Measurements from ENCODE around the gene COL25A1.

The COL25A1 gene

DNA sequence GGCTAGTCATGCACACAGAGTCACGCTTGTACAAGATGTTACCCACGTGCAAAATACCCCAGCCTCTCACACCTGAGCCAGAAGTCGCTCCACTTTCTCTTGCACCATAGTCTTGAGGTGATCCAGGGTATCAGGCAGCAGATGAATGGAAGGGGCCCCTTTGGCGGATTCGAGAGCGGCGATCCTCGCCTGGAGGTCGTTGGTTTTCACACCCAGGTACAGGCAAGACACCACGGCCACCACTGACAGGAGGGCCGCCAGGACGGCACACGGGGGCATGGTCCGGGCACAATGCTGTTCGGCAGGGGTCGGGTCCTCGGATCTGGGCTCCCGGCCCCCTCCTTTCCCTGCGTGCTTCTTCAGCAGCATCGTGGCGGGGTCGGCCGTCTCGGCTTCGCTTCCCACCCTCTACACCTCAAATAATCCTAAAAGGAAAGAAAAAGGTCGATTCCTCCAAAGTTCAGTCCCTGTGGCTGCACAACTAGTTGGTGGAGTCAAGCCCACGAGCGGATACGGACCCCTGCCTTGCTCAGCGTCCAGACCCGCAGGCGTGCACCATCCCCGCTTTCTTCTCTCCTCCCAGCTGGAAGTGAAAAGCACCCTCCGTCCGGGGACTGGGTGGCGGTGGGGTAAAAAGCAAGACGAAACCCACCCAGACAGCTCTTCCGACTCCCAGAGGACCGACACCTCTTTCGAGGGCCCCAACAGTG lies 652 bp downstream of the COL25A1 start:
- Mint-ChIP-seq H3K36me3 (ENCODE audit: low read depth) (no peaks in the 10 kb centered on the region), H3K27me3 (ENCODE audit: low read depth) (peaks cover 79% of the 10 kb centered on the region), H3K27ac (no peak overlapping the region), H3K4me1 (ENCODE audit: low read depth) (peaks cover 10% of the 10 kb centered on the region), H3K9me3 (no peaks in the 10 kb centered on the region), H3K4me3 (peak overlapping the region; percentile 48)

DNA sequence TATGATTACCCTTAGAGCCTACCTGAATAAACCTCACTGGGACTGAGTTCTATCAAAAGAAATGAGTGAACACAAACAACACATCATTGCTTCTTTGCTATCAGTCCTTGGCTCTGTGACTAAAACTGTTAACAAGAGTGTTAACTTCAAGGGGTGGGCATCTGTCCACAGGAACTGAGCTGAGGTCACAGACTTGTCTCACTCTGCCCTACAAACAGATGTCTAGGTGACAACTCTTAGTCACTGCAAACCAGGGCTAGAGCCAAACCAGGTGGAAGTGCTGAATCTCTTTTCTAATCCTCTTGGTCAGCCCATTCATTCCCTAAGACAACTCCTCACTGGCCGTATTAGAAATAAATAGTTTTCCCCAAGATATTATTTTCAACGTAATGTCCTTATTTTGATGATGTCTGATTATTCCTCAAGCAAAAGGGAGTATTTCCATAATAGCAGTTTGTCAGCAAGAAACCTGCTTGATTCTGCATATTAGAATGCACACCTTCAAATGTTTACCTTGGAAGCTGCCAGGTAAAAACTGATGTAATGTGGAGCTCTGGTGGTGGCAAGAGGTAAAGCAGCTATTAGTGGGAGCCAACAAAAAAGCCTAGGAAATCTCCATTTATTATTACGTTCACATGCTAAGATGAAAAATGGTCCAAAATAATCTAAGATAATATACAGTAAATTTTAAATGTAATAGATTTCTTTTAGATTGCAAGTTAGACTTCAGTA lies 4.0 kb downstream of the COL25A1 start:
- Mint-ChIP-seq H3K4me3 (no peak overlapping the region), H3K27ac (no peak overlapping the region), H3K4me1 (ENCODE audit: low read depth) (peaks cover 10% of the 10 kb centered on the region), H3K36me3 (ENCODE audit: low read depth) (no peaks in the 10 kb centered on the region), H3K9me3 (no peaks in the 10 kb centered on the region), H3K27me3 (ENCODE audit: low read depth) (peaks cover 63% of the 10 kb centered on the region)

DNA sequence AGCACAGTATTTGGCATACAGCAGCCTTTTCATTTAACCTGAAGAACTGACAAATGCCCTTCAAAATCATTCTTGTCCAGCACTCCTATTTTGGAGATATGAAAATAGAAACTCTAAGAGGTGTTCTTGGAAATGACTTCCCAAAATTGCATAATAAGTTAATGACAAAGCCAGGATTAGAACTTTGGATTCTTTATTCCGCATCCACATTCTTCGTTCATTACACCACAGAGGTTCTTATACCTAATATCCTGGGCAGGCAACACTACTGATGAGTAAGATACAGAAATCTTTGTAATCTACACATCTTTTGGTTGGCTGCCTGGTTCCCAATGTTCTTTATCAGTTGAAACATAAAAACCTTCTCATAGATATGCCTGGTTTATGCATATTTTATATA lies 5.9 kb downstream of the COL25A1 start:
- H3K27me3 Mint-ChIP-seq (ENCODE audit: low read depth), result peaks cover 47% of the 10 kb centered on the region
- H3K36me3 Mint-ChIP-seq (ENCODE audit: low read depth), result no peaks in the 10 kb centered on the region
- H3K27ac Mint-ChIP-seq, result no peak overlapping the region

DNA sequence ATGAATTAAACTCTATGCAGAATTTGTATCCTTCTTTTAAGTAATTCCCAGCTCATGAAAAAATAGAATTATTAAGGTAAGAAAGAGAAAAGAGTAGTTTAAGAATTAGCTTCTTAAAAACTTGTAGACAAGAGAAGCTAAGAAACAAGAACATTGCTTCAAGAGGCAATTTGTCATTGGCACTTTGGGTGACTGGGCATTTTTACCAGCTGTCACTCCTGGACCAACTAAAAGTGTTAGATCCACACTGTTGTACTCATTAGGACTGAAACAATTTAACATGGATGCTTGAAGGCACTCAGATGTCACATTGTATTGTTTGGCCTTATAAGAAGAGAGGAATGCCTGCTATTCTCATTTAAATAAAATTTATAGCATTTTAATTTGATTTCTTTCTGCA lies 7.4 kb downstream of the COL25A1 start:
- H3K4me1 Mint-ChIP-seq (ENCODE audit: low read depth), result no peaks in the 10 kb centered on the region
- H3K27me3 Mint-ChIP-seq (ENCODE audit: low read depth), result peaks cover 33% of the 10 kb centered on the region
- H3K36me3 Mint-ChIP-seq (ENCODE audit: low read depth), result no peaks in the 10 kb centered on the region
- no peaks in the 10 kb centered on the region for H3K9me3 Mint-ChIP-seq
- H3K4me3 Mint-ChIP-seq, result no peak overlapping the region
- H3K27ac Mint-ChIP-seq, result no peak overlapping the region

More for the DNA sequence above, 5.9 kb downstream of the COL25A1 start:
- H3K4me3 Mint-ChIP-seq, result no peak overlapping the region
- H3K9me3 Mint-ChIP-seq, result no peaks in the 10 kb centered on the region
- H3K4me1 Mint-ChIP-seq (ENCODE audit: low read depth), result peaks cover 3% of the 10 kb centered on the region

DNA sequence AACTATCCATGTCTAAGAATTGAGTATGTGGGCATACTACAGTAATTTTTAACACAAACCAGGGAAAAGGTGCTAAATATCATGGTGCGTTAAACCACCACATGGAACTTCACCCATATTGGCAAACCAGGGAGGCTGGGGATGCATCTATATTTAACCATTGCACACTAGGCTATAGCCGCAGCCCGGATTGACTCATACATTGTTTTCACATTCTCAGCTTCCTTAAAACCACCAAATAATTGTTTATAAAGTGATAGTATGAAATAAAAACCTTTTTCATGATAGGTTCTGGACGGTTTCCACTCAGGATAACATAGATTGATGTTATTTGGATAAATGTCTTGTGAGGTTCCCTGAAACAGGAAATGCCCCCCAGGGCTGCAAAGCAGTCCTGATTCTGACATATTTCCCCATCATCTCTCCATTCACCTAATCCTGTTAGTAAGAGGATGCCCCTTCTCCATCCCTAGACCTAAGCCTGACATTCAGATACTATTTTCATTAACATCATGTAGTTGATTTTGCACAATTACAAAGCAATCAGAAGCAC lies 7.9 kb downstream of the COL25A1 start:
- H3K27me3 Mint-ChIP-seq (ENCODE audit: low read depth), result peaks cover 27% of the 10 kb centered on the region
- no peak overlapping the region for H3K4me3 Mint-ChIP-seq

DNA sequence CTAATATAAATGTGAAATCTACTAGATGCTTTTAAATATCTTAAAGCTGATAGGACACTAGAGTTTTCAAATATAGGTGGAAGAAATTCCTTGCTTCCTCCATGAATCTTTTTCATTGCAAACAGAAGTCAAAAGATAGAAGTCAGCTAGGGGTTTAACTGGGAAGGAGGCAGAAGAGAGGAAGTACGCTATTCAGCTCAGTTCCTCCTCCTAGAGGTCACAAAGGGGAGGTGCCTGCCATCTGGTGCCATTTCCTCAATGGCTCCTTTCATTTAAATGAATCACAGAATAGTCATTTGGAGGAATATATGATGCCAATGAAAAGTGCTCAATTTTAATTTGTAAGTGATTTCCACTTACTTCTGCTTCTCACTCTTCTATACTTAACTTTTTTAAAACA lies 8.5 kb downstream of the COL25A1 start:
- no peak overlapping the region for H3K27ac Mint-ChIP-seq
- H3K4me3 Mint-ChIP-seq, result no peak overlapping the region
- no peaks in the 10 kb centered on the region for H3K36me3 Mint-ChIP-seq (ENCODE audit: low read depth)
- peaks cover 23% of the 10 kb centered on the region for H3K27me3 Mint-ChIP-seq (ENCODE audit: low read depth)
- H3K9me3 Mint-ChIP-seq, result no peaks in the 10 kb centered on the region
- H3K4me1 Mint-ChIP-seq (ENCODE audit: low read depth), result no peaks in the 10 kb centered on the region

More for the DNA sequence above, 7.9 kb downstream of the COL25A1 start:
- H3K27ac Mint-ChIP-seq, result no peak overlapping the region
- H3K36me3 Mint-ChIP-seq (ENCODE audit: low read depth), result no peaks in the 10 kb centered on the region
- H3K4me1 Mint-ChIP-seq (ENCODE audit: low read depth), result no peaks in the 10 kb centered on the region
- no peaks in the 10 kb centered on the region for H3K9me3 Mint-ChIP-seq

DNA sequence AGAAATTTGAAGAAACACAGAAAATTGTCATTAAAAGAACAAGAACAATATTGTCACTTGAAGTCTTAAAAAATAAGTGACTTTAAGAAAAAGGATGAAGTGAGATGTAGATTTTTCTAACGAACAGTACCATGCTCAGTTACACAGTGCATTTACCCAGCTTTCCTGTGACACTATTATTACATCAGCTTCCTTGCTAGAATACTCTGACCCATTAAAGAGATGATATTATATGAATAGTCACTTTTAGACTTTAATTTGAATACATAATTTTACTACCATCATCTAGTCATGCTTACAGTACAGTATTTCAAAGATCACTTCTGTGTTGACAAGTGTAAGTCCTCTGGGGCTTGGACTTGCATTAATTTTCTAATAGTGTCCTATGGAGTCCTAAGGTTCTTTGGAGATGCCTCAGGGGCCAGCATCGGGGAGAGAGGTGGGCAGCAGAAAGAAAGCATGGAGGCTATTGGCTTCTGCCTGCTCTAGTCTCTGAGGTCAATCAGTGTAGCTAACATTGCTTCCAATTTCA lies 10.7 kb downstream of the COL25A1 start:
- H3K4me1 Mint-ChIP-seq (ENCODE audit: low read depth), result no peaks in the 10 kb centered on the region
- H3K36me3 Mint-ChIP-seq (ENCODE audit: low read depth), result no peaks in the 10 kb centered on the region
- no peaks in the 10 kb centered on the region for H3K9me3 Mint-ChIP-seq
- peaks cover 14% of the 10 kb centered on the region for H3K27me3 Mint-ChIP-seq (ENCODE audit: low read depth)
- no peak overlapping the region for H3K4me3 Mint-ChIP-seq
- no peak overlapping the region for H3K27ac Mint-ChIP-seq

DNA sequence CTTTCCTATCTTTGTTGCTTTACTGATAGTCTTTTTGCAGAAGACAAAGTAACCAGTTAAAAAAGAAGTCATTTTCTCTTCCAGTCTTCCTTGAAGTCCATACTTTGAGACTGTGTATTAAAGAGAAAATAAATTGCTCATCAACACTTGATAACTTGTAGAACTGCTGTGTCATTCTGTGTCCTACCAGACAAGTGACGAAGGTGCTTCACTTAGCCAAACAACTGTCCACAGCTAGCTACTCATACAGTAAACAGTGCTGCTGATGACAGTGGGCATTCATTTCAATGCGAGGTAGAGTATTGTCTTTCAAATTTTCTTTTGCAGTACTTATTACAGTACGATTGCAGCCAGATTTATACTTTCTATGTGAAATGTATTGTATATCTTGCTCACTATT lies 11.5 kb downstream of the COL25A1 start:
- H3K9me3 Mint-ChIP-seq, result no peaks in the 10 kb centered on the region
- peaks cover 8% of the 10 kb centered on the region for H3K27me3 Mint-ChIP-seq (ENCODE audit: low read depth)
- H3K27ac Mint-ChIP-seq, result no peak overlapping the region
- no peaks in the 10 kb centered on the region for H3K4me1 Mint-ChIP-seq (ENCODE audit: low read depth)
- H3K36me3 Mint-ChIP-seq (ENCODE audit: low read depth), result no peaks in the 10 kb centered on the region
- H3K4me3 Mint-ChIP-seq, result no peak overlapping the region

DNA sequence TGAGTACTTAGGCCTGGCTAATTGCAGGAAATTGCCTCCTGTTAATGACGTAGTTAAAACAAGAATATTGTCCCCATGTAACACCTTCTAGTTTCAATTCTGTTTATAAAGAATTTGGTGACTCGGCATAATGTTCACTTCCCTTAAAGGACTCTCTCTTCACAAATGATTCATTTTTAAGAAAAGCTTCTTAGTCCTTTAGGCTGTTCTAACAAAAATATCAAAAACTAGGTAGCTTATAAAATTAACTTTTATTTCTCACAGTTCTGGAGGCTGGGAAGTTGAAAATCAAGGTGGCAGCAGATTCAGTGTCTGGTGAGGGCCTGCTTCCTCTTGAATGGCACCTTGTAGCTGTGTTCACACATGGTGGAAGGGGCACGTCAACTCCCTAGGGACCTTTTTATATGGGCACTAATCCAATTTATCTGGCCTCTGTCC lies 23.8 kb downstream of the COL25A1 start:
- H3K9me3 Mint-ChIP-seq, result no peaks in the 10 kb centered on the region
- H3K4me1 Mint-ChIP-seq (ENCODE audit: low read depth), result peaks cover 15% of the 10 kb centered on the region
- H3K27ac Mint-ChIP-seq, result no peak overlapping the region
- H3K36me3 Mint-ChIP-seq (ENCODE audit: low read depth), result no peaks in the 10 kb centered on the region
- H3K4me3 Mint-ChIP-seq, result no peak overlapping the region
- H3K27me3 Mint-ChIP-seq (ENCODE audit: low read depth), result peaks cover 5% of the 10 kb centered on the region

DNA sequence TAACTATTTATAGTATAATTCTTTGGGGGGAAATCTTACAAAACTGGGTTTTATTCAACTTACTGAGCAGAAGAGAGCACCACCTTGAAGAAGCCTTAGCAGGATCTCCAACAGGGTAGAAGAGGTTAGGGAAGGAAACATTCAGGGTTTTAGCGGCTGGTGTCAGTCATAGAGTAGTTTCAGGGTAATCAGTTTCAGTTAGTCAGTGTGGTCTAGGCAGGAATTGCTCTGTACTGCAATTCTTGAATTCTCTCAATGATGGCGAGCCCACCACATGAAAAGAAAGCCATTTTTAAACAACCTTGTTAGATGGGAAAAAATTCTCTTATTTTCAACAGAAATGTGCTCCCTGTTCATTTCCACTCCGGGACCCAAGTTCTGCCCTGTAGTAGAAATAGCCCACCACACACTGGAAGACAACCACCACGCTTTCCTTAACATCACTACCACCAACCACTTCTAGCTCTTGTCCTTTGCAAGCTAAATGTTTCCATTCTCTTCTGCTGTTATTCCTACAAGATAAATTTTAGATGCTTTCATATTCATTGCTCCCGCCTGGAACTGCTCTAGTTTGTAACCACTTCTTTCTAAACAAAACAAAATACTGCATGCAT lies 25.9 kb downstream of the COL25A1 start:
- H3K27me3 Mint-ChIP-seq (ENCODE audit: low read depth), result peaks cover 5% of the 10 kb centered on the region
- H3K4me1 Mint-ChIP-seq (ENCODE audit: low read depth), result peaks cover 15% of the 10 kb centered on the region
- no peak overlapping the region for H3K27ac Mint-ChIP-seq
- no peaks in the 10 kb centered on the region for H3K9me3 Mint-ChIP-seq
- no peak overlapping the region for H3K4me3 Mint-ChIP-seq
- H3K36me3 Mint-ChIP-seq (ENCODE audit: low read depth), result no peaks in the 10 kb centered on the region

DNA sequence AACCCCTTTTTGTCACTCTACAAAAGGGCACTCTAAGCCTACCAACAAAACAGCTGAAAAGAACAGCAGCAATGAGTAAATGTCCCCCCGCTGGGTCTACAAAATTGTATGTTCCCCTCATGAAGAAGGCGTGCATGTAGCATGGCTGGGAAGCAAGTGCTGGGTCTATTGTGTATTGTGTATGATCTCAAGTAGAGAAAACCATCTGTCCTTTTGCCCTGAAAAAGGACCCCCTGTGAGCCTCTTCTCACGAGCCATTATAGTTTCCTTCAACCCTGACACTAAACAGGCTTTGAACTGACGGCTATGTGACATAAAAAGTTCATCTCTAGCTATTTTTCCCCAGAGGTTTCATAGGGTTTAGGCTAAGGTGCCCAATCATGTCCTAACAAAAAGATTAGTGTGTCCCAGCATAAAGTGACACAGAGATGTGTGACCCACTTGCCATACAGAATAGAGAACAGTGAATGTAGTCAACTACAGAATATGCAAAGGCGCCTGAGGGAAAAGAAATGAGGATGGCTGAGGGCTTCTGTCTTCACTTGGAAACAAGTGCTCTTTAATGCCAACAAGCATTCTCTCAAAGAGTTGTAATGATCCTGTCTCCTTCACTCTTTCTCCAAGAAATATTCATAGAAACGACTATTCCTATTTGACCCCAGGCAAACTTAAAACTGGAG lies 27.3 kb downstream of the COL25A1 start:
- Mint-ChIP-seq H3K27me3 (ENCODE audit: low read depth) (peaks cover 3% of the 10 kb centered on the region), H3K4me3 (no peak overlapping the region), H3K9me3 (no peaks in the 10 kb centered on the region)

DNA sequence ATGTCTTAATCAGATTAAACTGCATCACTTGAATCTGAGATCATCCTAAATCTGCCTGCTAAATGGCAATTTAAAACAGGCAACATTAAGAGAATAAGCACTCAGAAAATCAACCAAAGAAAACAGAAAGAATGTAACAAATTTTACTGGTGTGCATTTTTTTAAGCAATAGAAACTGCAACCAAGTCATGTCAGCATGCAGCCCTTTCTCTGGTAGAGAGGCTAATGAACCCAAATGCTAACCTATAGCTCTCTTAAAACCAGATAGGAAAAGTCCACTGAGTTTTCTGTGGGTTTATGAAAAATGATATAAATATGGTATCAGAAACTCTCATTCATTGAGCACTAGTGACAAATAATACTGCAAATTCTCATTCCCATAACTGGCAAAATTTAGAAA lies 35.6 kb downstream of the COL25A1 start:
- Mint-ChIP-seq H3K36me3 (ENCODE audit: low read depth) (no peaks in the 10 kb centered on the region), H3K27ac (no peak overlapping the region), H3K4me1 (ENCODE audit: low read depth) (no peaks in the 10 kb centered on the region), H3K9me3 (no peaks in the 10 kb centered on the region), H3K4me3 (no peak overlapping the region), H3K27me3 (ENCODE audit: low read depth) (peaks cover 4% of the 10 kb centered on the region)

More for the DNA sequence above, 27.3 kb downstream of the COL25A1 start:
- peaks cover 15% of the 10 kb centered on the region for H3K4me1 Mint-ChIP-seq (ENCODE audit: low read depth)
- no peak overlapping the region for H3K27ac Mint-ChIP-seq
- no peaks in the 10 kb centered on the region for H3K36me3 Mint-ChIP-seq (ENCODE audit: low read depth)

GRCh38 chr4:109266236-109266635 lies 36.2 kb downstream of the COL25A1 start:
- Mint-ChIP-seq H3K4me1 (ENCODE audit: low read depth) (no peaks in the 10 kb centered on the region), H3K27ac (no peak overlapping the region), H3K4me3 (no peak overlapping the region), H3K9me3 (no peaks in the 10 kb centered on the region), H3K36me3 (ENCODE audit: low read depth) (no peaks in the 10 kb centered on the region), H3K27me3 (ENCODE audit: low read depth) (peaks cover 4% of the 10 kb centered on the region)

- no peak overlapping the region for H3K27ac Mint-ChIP-seq
- no peaks in the 10 kb centered on the region for H3K9me3 Mint-ChIP-seq
- H3K36me3 Mint-ChIP-seq (ENCODE audit: low read depth), result no peaks in the 10 kb centered on the region
- peaks cover 4% of the 10 kb centered on the region for H3K27me3 Mint-ChIP-seq (ENCODE audit: low read depth)
- no peak overlapping the region for H3K4me3 Mint-ChIP-seq
- no peaks in the 10 kb centered on the region for H3K4me1 Mint-ChIP-seq (ENCODE audit: low read depth)
Measured at GRCh38 chr4:109263721-109264120, 38.7 kb downstream of the COL25A1 start.
